Activated CD4-positive, CD25-positive, alpha-beta regulatory T cell (primary cell): ENCODE results near the gene CYP2S1.

Source experiments
- DNase-seq, 4 experiments: peaks; one replicate each; lab custom pipeline; 2025; lab: John Stamatoyannopoulos, UW

The CYP2S1 gene

GRCh38 chr19:41194157-41194552 is 1.1 kb downstream of the CYP2S1 start:
- no peak for DNase-seq

- no peak for DNase-seq
These were observed 2.9 kb downstream of the CYP2S1 start for GRCh38 chr19:41195675-41196497.

- DNase-seq = no peak
These were observed 5.5 kb downstream of the CYP2S1 start for GRCh38 chr19:41198559-41198958.

GRCh38 chr19:41203371-41203770 is 10.4 kb downstream of the CYP2S1 start:
- DNase-seq = no peak

- peak; percentile 52 to 66 (median 58) for DNase-seq
These were observed 11.3 kb downstream of the CYP2S1 start for GRCh38 chr19:41204338-41204737.

GRCh38 chr19:41205995-41206394 is 13.0 kb downstream of the CYP2S1 start:
- no peak for DNase-seq

- DNase-seq = no peak
These were observed 13.4 kb downstream of the CYP2S1 start for GRCh38 chr19:41206456-41206855.

GRCh38 chr19:41206926-41207750 is 14.1 kb downstream of the CYP2S1 start:
- no peak for DNase-seq

GRCh38 chr19:41214161-41214560 is 21.1 kb downstream of the CYP2S1 start:
- DNase-seq = no peak

- no peak for DNase-seq
These were observed 24.7 kb downstream of the CYP2S1 start for GRCh38 chr19:41217741-41218140.

- no peak for DNase-seq
These were observed 25.2 kb downstream of the CYP2S1 start for GRCh38 chr19:41218249-41218614.

- no peak for DNase-seq
These were observed 25.8 kb downstream of the CYP2S1 start, which contains the start of gene AXL for GRCh38 chr19:41218615-41219507. Gene AXL, plus strand, starts transcription at chr19:41219223. Its CDS starts 170 bp downstream, at chr19:41219393.

- no peak for DNase-seq
These were observed 27.0 kb downstream of the CYP2S1 start for GRCh38 chr19:41219924-41220567.

GRCh38 chr19:41220811-41221210 is 27.8 kb downstream of the CYP2S1 start:
- no peak for DNase-seq

- no peak for DNase-seq
These were observed 28.6 kb downstream of the CYP2S1 start for GRCh38 chr19:41221514-41222205.

- DNase-seq = no peak
These were observed 29.2 kb downstream of the CYP2S1 start for GRCh38 chr19:41222240-41222639.

GRCh38 chr19:41223431-41224234 is 30.6 kb downstream of the CYP2S1 start:
- DNase-seq = no peak

- DNase-seq = no peak
These were observed 31.6 kb downstream of the CYP2S1 start for GRCh38 chr19:41224632-41225031.

- peak in 2 of 4 experiments; percentile 7 to 41 for DNase-seq
These were observed 32.4 kb downstream of the CYP2S1 start for GRCh38 chr19:41225238-41226052.
